WERI-Rb-1 (cell line): ENCODE results near the gene ALDH3A1.

Experiments
- DNase-seq: peaks from one replicate; pipeline ENCODE4 v3.0.0-alpha.2; 2020
- H3K27ac ChIP-seq: fragments of 250-450 bp; sonication (Bioruptor Pico); 2 replicates; pipeline ENCODE4 v1.5.1; 2020; ENCODE audit warnings: mild to moderate bottlenecking, moderate library complexity
- H3K27me3 ChIP-seq: fragments of 250-450 bp; sonication (Bioruptor Pico); 2 replicates; pipeline ENCODE4 v1.5.1; 2021; ENCODE audit warnings: mild to moderate bottlenecking, low read depth, moderate library complexity; ENCODE audit not compliant: insufficient read depth, severe bottlenecking
- H3K36me3 ChIP-seq: fragments of 250-450 bp; sonication (Bioruptor Pico); 2 replicates; pipeline ENCODE4 v1.5.1; 2020; ENCODE audit warnings: mild to moderate bottlenecking, moderate library complexity
- H3K4me3 ChIP-seq: 2 replicates; pipeline ENCODE4 v1.5.1; 2011; ENCODE audit warnings: low read depth, mild to moderate bottlenecking, control low read depth, low read length
- H3K9me3 ChIP-seq: fragments of 250-450 bp; sonication (Bioruptor Pico); 2 replicates; pipeline ENCODE4 v1.5.1; 2021; ENCODE audit warnings: mild to moderate bottlenecking, moderate library complexity; ENCODE audit not compliant: severe bottlenecking
- TF ChIP-seq, protein P1 (sequence below): IDR thresholded peaks from 2 replicates; pipeline ENCODE4 v1.5.1; 2011; ENCODE audit warnings: low read depth, mild to moderate bottlenecking, control low read depth, inconsistent platforms, low read length

Gene ALDH3A1

DNA sequence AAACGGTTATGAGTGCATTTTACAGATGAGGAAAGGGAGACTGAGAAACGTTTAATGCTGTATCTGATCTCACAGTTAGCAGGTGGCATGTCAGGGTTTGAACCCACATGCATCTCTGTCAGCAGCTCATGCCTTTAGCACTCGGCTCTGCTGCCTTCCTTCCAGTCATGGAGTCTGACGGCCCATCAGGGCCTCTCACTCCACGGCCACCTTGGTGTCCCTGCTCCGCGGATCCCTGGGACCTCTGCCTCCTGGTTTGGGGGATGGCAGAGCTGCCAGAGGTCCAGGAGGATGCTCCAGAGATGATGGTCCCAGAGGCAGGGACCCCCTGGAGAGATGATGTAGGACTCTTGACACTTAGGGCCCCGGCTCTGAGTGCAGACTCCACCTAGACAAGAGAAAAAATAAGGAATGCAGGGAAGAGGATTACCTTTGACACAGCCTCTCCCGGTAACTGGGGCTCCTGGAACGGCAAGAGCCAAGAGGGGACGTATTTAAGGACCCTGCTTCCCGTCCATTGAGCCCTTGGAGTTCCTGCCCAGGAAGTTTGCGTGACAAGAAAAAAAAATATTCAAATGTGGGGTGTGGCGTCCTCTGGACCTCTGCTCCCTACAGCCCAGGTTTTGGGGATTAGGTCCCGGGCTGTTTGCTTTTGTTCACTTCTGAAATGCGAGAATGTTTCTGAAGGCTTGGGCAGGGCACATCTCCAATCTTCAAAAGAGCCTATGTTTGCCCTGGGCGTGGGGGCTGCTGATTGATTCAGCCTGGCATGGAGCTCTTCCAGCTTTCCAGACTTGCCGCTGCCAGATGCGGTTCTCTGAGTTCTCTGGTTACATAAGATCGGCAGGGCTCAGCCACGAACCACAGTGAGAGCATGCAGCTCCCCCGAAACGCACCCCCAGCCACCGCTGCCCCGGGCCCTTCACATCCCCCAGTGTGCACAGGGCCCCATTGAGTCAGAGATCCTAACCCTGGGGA, at the start of gene ALDH3A1:
Gene ALDH3A1 (minus strand): TSS at position 470 of the 978 bp plus-strand sequence. CDS start 3,169 bp downstream, outside the sequence.
- DNase-seq: no peak
- H3K27ac ChIP-seq: no peak within 1 kb of the TSS
- no peak within 1 kb of the TSS for H3K4me3 ChIP-seq
- H3K27me3 ChIP-seq: no peaks in the 10 kb centered on the region
- TF ChIP-seq, protein P1, sequence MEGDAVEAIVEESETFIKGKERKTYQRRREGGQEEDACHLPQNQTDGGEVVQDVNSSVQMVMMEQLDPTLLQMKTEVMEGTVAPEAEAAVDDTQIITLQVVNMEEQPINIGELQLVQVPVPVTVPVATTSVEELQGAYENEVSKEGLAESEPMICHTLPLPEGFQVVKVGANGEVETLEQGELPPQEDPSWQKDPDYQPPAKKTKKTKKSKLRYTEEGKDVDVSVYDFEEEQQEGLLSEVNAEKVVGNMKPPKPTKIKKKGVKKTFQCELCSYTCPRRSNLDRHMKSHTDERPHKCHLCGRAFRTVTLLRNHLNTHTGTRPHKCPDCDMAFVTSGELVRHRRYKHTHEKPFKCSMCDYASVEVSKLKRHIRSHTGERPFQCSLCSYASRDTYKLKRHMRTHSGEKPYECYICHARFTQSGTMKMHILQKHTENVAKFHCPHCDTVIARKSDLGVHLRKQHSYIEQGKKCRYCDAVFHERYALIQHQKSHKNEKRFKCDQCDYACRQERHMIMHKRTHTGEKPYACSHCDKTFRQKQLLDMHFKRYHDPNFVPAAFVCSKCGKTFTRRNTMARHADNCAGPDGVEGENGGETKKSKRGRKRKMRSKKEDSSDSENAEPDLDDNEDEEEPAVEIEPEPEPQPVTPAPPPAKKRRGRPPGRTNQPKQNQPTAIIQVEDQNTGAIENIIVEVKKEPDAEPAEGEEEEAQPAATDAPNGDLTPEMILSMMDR: no peak
- H3K9me3 ChIP-seq: no peaks in the 10 kb centered on the region
- no peaks in the 10 kb centered on the region for H3K36me3 ChIP-seq

DNA sequence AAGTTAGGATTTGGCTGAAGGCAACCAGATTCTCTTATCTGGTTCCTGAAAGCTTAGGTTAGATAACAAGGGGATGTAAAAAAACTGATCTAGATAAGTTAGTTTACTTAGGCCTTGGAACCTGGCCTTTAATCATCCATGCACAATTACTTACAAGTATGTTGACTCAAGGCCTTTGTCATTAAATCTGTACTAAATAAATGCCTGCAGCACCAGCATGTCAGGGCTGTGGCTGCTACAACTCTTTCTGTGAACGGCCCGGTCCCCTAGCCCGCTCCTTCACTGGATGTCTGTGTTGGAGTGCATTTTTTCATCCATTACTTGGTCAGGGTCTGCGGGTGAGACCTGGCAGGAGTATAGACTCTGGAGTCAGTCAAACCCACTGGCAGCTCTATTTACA, 48.4 kb upstream of the ALDH3A1 start:
- H3K27ac ChIP-seq: no peak overlapping the region
- TF ChIP-seq, protein P1: no peak
- H3K27me3 ChIP-seq: no peaks in the 10 kb centered on the region
- peaks cover 11% of the 10 kb centered on the region for H3K36me3 ChIP-seq
- H3K9me3 ChIP-seq: peaks cover 8% of the 10 kb centered on the region
- DNase-seq: no peak
- no peak overlapping the region for H3K4me3 ChIP-seq

- peaks cover 9% of the 10 kb centered on the region for H3K36me3 ChIP-seq
- H3K9me3 ChIP-seq: peaks cover 8% of the 10 kb centered on the region
- H3K4me3 ChIP-seq: no peak overlapping the region
- no peak for DNase-seq
- TF ChIP-seq, protein P1: no peak
- no peaks in the 10 kb centered on the region for H3K27me3 ChIP-seq
- no peak overlapping the region for H3K27ac ChIP-seq
Observed at GRCh38 chr17:19791918-19792550, 43.9 kb upstream of the ALDH3A1 start.

GRCh38 chr17:19787733-19788357, 39.7 kb upstream of the ALDH3A1 start:
- no peak overlapping the region for H3K4me3 ChIP-seq
- H3K27ac ChIP-seq: no peak overlapping the region
- H3K9me3 ChIP-seq: no peaks in the 10 kb centered on the region
- TF ChIP-seq, protein P1: no peak
- no peaks in the 10 kb centered on the region; the same call in 1 of the 2 replicates for H3K36me3 ChIP-seq
- no peaks in the 10 kb centered on the region for H3K27me3 ChIP-seq
- DNase-seq: no peak

DNA sequence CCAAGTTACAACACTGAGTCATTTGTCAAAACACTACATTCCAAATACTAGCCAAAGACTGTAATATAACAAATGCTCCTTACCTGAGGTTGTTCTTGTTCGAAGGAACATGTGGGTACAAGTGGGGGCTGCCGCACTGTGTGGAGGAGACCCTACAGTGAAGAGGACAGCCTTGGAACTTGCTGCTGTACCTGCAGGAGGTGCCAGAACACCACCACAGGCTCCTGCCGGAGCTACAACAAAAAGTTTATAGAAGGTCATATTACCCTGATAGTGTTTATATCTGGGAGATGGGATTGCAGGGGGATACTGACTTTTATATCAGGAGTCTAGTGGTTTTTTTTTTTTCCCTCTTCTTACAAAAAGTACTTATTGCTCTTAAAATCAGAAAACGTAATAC, 37.8 kb upstream of the ALDH3A1 start:
- Histone ChIP-seq H3K36me3 (no peaks in the 10 kb centered on the region; the same call in 1 of the 2 replicates), H3K27ac (no peak overlapping the region), H3K9me3 (no peaks in the 10 kb centered on the region), H3K27me3 (no peaks in the 10 kb centered on the region), H3K4me3 (no peak overlapping the region)
- peak; percentile 40 for DNase-seq
- TF ChIP-seq, protein P1: peak; percentile 69
